Thyroid gland (tissue), 4 donors: ENCODE measurements around the gene RYR3.

Experiments used
- POLR2A ChIP-seq, 2 donors: fragments of 450-650 bp; IDR thresholded peaks; one replicate each; pipeline ENCODE4 v1.6.1; 2017; ENCODE audit warnings: antibody characterized with exemption in 2 of 2, mild to moderate bottlenecking in 2 of 2, moderate library complexity in 1 of 2
- TF ChIP-seq, protein P1 (sequence below), 6 experiments: fragments of 200-600 bp in 3 of 6; fragments of 450-650 bp in 3 of 6; sonication (generic) in 3 of 6; IDR thresholded peaks; one replicate each; pipeline ENCODE4 v1.5.1; 2016 to 2019; ENCODE audit warnings: antibody characterized with exemption in 6 of 6, mild to moderate bottlenecking in 2 of 6, inconsistent platforms in 1 of 6, moderate library complexity in 1 of 6

DNA sequence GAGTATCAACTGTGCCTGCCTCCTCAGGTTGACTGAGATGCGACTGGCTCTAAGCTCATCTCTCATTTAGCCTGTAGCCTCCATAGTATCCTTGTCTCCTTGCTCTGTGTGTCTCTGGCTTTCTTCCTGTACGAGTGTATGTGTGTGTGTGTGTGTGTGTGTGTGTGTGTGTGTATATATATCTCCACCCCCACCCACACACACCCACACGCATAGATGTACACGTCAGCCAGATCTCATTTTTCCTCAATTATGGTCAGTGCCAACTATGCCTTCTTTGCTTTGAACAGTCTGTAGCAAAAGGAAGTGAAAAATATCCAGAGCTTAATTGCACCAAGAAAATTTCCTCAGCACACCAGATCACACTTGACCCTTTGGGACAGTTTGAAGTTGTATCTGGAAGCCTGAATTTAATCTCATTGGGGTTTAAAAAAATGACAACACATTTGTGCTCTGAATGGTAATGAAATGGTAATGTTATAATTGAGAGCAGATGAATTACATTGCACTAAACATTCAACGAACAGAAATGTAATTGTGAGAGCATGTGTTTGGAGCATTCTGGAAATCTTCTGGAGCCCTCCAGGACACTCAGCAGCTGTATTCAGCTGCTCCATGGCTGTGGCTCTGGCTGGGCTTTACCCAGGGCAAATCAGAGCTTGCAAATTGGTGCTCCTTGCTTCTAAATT, 63.6 kb downstream of the RYR3 start:
- TF ChIP-seq, protein P1, sequence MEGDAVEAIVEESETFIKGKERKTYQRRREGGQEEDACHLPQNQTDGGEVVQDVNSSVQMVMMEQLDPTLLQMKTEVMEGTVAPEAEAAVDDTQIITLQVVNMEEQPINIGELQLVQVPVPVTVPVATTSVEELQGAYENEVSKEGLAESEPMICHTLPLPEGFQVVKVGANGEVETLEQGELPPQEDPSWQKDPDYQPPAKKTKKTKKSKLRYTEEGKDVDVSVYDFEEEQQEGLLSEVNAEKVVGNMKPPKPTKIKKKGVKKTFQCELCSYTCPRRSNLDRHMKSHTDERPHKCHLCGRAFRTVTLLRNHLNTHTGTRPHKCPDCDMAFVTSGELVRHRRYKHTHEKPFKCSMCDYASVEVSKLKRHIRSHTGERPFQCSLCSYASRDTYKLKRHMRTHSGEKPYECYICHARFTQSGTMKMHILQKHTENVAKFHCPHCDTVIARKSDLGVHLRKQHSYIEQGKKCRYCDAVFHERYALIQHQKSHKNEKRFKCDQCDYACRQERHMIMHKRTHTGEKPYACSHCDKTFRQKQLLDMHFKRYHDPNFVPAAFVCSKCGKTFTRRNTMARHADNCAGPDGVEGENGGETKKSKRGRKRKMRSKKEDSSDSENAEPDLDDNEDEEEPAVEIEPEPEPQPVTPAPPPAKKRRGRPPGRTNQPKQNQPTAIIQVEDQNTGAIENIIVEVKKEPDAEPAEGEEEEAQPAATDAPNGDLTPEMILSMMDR (IDR thresholded peaks at IDR 0.05) = no peak
- no peak for TF ChIP-seq POLR2A (IDR thresholded peaks at IDR 0.05)
